Femur (tissue), 1 donor: ENCODE measurements around the gene G3BP2.
A peak's percentile ranks its signal among the peaks of the same experiment; 100 is the strongest.
"Not testable (repeated sequence)": the region's sequence is repeated elsewhere in the genome, so short reads cannot be mapped to it uniquely, and the experiment has no call there.

ENCODE experiments used
- DNase-seq: peaks from one replicate; pipeline ENCODE4 v3.0.0-alpha.2; 2017

The G3BP2 gene

GRCh38 chr4:75683482-75684155, 10.4 kb upstream of the G3BP2 start:
- DNase-seq, result no peak

DNA sequence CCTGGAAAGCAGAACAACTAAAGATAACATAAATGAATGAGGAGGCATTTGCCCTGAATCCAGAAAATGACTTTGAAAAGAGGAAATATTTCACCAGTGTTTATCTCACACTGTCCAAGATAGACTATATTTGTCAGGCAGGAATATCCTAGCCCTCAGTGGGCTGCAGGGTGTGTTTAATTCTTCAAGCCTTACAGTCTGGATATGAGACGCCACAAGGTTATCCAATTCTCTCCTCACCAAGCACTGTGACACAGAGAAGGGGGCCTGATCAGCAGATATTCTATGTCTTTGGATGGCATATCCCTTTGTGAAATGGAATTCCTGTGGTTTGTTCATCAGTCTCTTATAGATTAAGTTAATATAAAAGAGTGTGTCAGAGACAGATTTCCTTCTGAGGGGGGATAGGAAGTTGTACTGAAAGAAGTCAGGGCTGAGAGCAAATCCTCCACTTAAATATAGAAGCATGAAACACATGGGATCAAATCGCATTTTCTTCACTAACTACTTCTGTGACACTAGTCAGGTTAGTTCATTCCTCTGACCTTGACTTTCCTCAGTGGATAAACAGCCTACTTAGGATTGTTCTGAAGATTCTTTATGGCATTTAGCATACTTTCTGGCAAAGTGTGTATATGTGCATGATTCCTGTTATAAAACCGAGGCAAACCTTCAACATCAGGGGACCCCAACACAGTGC, 6.8 kb upstream of the G3BP2 start:
- DNase-seq, result no peak

GRCh38 chr4:75678965-75679364, 5.8 kb upstream of the G3BP2 start:
- DNase-seq, result no peak

GRCh38 chr4:75678473-75678872, 5.3 kb upstream of the G3BP2 start:
- DNase-seq, result no peak

DNA sequence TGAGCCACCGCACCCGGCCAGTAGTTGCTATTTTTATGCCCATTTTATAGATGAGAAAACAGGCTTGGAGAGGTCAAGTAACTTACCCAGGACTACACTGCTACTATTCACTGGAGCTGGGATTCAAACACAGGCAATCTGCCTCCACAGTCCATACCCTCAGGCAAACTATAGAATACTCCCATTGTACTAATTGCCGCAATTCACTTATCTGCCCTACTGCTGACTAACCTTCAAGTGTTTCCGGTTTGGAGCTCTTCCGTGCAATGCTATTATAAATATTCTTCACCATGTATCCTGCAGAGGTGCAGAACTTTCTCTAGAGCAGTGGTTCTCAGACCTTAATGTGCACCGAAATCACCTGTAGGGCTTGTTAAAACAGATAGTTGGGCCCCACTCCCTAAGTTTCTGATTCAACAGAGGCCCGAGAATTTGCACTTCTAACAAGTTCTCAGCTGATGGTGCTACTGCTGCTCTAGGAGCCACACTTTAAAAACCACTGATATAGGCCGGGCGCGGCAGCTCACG, 1.9 kb upstream of the G3BP2 start:
- no peak for DNase-seq

- DNase-seq, result no peak
Measured at GRCh38 chr4:75673959-75674328, 733 bp upstream of the G3BP2 start.

DNA sequence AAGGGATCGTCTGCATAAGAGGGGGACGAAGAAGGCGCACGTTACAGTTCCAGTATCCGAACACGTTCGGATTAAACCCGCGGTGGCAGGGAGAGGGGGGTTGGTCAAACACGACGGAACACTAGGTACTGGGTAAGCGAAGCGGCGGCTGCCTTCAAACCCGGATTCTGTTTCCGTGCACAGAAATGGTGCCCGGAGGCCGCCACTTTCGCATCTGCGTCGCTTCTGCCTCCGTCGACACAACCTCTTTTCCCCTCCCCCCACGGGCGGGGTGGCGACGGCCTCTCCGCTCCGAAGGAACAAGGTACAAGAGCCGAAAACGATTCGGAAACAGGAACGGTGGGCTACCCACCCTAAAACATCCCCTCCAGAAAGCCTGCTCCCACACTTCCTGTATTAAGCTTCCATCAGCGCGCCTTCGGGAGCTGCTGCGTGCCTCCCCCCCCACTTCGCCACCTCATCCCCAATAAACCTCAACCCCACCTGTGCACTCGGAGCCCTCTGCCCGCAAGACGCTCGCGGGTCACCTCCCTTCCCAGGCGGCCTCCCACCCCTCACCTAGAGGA, 667 bp downstream of the G3BP2 start:
- peak; percentile 80 for DNase-seq

DNA sequence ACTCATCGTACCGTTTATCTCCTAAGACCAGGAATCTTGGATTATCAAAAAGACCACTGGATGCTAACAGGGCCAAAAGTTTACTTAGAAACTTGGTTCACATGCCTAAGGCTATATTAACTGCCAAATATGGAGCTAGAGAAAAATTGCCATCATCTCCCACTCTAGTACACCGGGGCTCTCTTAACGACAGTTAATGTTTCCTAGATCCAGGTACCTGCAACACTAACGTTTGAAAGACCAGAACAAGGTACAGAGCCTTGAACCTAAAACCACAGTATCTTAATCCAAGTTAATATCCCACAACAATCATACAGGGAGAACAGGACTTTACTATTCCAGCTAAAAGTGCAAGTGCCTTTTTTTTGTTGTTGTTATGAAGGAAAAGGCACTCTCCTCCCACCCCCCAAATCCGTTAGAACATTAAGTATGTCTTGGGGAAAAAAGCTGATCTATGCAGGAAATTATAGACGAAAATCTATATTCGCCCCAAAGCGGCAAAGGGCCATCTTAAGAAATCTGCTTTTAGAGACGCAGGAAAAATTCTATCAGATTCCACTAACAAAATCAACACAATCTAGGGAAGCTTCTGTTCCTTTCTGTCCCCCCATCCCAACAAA, 1.3 kb downstream of the G3BP2 start:
- DNase-seq, result no peak

DNA sequence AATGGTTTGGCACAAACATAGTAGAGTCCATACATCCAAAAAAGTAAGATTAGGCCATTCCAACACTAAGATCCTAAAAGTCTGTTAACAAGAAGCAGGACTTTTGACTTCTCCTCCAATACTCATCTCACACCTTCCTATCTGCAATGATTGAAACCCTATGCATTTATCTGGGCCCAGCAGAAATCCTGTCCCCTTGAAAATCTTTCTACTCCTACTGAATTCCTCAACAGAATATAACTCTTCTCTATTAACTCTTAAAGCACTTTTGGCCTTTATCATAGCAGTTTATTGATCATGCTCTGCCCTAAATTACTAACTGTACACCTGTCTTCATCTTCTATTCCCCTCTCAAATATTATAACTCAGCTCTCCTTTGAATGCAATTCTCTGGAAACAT, 4.6 kb downstream of the G3BP2 start:
- DNase-seq, result no peak

DNA sequence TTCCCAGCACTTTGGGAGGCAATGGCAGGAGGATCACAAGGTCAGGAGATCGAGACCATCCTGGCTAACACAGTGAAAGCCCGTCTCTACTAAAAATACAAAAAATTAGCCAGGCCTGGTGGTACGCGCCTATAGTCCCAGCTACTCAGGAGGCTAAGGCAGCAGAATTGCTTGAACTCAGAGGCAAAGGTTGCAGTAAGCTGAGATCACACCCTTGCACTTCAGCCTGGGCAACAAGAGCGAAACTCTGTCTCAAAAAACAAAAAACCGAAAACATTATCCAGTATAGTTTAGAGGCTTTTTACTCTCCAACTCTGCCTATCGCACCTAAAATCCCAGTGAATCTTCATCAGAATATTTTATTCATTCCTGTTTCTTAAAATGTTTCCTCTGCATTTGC, 5.6 kb downstream of the G3BP2 start:
- DNase-seq, result not testable (repeated sequence)

DNA sequence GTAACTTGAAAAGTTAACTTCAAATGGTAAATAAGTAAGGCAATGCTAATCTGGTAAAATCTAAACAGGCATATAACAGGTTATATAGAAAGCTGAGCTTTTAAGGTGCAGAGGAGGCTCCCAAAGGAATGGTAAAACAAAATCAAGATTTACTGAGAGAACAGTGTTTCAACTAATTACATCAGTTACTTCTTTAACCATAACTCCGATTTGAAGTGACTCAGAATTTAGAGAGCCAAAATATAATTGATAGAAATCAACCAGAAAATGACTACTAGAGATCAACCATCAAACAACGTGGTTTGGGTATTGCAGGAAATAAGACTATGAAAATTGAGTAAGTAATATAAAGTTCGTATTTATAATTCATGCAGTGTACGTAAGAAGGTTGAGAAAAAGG, 6.9 kb downstream of the G3BP2 start:
- DNase-seq, result no peak

DNA sequence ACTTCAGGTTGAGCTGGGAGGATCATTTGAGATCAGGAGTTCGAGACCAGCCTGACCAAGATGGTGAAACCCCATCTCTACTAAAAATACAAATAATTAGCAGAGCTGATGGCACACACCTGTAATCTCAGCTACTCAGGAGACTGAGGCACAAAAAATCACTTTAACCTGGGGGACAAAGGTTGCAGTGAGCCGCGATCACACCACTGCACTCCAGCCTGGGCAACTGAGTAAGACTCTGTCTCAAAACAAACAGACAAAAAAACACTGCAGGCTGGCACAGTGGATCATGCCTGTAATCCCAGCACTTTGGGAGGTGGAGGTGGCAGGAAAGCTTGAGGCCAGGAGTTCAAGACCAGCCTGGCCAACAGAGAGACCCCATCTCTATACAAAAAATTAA, 8.6 kb downstream of the G3BP2 start:
- not testable (repeated sequence) for DNase-seq

- no peak for DNase-seq
Measured at GRCh38 chr4:75662626-75663025, 10.6 kb downstream of the G3BP2 start.

DNA sequence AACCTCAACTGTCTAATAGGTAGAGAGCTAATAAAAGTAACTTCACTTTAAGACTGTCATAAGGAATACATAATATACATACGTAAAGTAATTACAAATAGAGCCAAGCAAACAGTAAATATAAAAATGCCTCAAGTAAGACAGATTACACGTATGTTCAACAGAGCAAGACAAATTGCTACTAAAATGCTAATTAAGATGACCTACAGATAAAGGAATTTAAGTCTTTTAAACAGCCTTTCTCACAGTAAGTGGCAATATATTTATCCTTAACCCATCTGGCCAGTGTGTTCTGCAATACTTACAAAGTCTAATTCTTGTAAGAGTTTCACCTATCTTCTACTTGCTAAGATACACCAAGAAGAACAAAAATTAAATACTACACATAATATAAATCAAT, 12.7 kb downstream of the G3BP2 start:
- no peak for DNase-seq

DNA sequence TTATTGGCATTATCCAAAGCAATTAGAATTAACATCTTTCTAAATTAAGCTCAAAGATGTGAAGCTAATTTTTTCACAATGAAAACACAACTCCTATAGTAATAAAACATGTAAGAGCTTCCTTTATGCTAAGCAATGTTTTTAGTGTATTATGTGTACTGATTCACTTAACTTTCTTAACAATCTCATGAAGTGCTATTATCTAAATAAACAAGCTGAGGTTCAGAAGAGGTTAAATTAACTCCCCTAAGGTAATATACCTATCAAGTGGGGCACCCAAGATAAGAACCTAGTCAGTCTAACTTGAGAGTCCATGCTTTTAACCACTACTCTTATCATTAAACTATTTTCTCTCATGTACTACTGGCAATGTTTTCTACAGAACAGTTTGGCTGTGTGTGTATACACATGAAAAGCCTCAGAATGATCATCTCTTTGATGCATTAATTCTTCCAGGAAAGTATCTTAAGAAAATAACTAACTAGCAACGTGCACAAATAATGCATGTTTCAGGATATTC, 13.6 kb downstream of the G3BP2 start:
- DNase-seq, result no peak

- DNase-seq, result no peak
Measured at GRCh38 chr4:75658876-75659275, 14.3 kb downstream of the G3BP2 start.

GRCh38 chr4:75655562-75655961, 17.6 kb downstream of the G3BP2 start:
- DNase-seq, result no peak

GRCh38 chr4:75654905-75655304, 18.3 kb downstream of the G3BP2 start:
- no peak for DNase-seq

GRCh38 chr4:75653845-75654503, 19.2 kb downstream of the G3BP2 start:
- DNase-seq, result no peak

DNA sequence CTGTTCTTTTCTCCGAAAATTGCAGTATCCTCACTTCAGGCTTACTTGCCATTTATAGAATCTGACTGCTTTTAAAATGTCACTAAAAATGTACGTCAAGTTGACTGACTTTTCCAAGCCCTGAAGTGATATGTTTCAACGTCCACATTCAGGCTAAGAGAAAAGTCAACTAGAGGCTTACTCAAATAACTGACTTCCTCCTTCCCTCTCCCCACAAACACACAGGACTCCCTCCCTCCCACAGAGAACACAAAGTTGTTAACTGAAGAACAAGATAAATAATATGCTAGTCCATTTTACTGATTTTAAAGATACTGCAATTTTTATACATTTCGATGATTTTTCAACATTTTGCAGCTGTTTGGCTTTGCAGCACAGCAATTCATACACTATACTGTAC, 29.1 kb downstream of the G3BP2 start:
- no peak for DNase-seq

DNA sequence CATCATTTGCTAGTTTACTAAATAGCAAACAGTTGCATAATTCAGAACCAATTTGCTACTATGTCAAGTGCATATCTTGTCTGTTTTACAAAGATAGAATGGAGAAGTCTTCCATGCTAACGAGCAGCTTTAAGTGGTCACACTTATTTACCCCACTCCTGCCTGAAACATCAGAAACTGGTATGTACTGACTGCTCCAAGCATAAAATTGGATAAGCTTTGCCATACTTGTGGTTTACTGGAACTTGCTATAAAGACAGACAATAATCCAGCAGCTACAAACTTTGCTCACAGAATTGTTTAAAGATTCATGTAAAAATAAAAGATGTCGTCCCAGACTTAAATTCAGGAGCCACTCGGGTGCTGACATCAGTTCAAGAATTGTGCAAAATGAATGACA, 29.6 kb downstream of the G3BP2 start:
- no peak for DNase-seq

DNA sequence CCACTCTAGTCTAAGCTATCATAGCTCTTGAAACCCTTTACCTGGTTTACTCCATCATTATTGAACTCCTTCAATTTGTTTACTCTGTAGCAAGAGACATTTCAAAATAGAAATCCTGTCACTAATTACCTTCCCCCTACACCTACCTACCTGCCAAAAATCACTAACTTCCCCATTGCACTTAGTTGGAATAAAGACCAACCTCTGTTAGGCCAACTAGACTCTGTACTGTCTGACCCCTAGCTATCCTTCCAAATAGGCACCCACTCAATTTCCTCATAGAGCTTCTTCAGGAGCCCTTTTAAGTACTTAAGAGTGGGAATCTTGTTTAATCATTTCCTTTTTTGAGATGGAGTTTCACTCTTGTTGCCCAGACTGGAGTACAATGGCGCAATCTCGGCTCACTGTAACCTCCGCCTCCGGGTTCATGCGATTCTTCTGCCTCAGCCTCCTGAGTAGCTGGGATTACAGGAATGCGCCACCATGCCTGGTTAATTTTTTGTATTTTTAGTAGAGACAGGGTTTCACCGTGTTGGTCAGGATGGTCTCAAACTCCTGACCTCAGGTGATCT, 34.0 kb downstream of the G3BP2 start:
- no peak for DNase-seq

GRCh38 chr4:75637827-75638226, 35.4 kb downstream of the G3BP2 start:
- DNase-seq, result no peak
